ENCODE results near the gene FKBP1B.

FKBP1B gene

DNA sequence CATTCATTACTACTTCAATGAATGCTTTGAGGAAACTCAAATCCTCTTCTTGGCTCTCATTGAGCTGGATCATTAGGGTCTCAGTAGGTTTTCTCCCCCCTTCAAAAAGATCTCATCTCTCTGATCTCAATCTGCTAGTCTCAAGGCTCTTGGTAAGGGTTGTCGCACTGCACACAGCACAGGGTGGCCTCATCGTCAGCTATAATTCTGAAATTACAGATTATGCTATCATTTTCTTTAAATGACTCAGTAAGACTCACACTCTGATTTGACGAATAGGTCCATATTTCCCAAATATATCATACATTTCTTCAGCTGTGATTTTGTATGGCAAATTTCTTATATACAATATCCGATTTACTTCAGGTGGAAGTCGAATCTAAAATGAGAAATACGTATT lies 24.3 kb downstream of the FKBP1B start:
- TF ChIP-seq, protein P1, sequence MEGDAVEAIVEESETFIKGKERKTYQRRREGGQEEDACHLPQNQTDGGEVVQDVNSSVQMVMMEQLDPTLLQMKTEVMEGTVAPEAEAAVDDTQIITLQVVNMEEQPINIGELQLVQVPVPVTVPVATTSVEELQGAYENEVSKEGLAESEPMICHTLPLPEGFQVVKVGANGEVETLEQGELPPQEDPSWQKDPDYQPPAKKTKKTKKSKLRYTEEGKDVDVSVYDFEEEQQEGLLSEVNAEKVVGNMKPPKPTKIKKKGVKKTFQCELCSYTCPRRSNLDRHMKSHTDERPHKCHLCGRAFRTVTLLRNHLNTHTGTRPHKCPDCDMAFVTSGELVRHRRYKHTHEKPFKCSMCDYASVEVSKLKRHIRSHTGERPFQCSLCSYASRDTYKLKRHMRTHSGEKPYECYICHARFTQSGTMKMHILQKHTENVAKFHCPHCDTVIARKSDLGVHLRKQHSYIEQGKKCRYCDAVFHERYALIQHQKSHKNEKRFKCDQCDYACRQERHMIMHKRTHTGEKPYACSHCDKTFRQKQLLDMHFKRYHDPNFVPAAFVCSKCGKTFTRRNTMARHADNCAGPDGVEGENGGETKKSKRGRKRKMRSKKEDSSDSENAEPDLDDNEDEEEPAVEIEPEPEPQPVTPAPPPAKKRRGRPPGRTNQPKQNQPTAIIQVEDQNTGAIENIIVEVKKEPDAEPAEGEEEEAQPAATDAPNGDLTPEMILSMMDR (IDR thresholded peaks at IDR 0.05; ENCODE audit: low read depth, low read length, missing control alignments): no peak
- H3K4me3 ChIP-seq (ENCODE audit: low read depth, low read length): no peak overlapping the region
- DNase-seq (ENCODE audit: low read depth): no peak

DNA sequence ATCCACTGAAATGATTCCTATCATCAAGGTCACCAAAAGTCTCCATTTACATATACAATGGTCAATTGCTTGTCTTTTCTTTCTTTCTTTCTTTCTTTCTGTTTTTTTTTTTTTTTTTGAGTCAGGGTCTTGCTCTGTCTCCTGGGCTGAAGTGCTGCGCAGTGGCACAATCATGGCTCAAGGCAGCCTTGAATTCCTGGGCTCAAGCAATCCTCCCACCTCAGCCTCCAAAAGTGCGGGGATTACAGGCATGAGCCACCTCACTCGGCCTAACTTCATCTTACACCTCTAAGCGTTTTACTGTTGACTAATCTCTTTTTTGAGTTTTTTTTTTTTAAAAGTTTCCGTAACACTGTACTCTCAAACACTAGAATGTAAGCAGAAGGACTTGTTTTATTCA lies 25.7 kb downstream of the FKBP1B start:
- peak overlapping the region; percentile 81 for H3K4me3 ChIP-seq (ENCODE audit: low read depth, low read length)
- DNase-seq (ENCODE audit: low read depth): no peak
- TF ChIP-seq, protein P1 (IDR thresholded peaks at IDR 0.05; ENCODE audit: low read depth, low read length, missing control alignments): no peak

DNA sequence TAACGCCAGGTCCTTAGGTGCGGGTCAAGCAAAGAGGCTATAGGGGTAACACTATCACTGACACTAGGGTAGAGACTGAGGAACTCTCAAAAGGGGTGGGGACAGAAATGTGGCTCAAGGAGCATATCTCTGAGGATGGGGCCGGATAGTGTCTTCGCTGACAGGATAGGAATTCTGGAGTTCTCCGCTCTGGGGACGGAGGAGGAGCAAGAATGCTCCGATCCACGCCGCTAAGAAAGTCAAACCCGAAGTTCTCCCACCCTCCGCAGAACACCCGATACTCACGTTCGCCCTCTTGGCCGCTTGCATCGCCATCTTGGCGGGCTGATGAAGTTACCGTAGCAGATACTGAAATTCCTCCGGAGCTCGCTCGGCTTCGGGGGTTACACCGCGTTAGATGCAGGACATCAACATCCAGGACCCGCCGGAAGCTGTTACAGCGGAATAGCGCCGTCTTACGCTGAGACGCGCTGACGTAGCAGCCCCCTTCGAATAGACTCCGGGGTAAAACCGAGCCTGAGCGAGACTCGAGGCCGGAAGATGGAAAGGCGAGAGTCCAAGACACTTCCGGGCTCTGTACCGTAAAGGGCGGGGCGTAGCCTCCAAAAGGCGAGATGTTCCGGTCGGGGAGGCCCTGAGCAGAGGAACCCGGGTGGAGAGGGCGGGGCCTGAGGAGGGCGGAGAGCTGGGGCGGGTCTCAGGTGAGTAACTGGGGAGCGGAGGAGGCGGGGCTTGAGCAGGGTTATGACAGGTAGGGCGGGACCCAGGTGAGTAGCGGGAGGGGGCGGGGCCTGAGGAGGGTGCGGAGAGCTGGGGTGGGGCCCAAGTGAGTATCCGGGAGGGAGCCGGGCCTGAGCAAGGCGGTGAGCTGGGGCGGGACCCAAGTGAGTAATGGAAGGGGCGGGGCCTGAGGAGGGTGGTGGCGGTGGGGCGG lies 26.6 kb downstream of the FKBP1B start, which contains the start of gene SF3B6:
TSS of gene SF3B6 (minus strand) at position 412 of the 934 bp plus-strand sequence. CDS start at position 315, 97 bp downstream.
- TF ChIP-seq, protein P1 (IDR thresholded peaks at IDR 0.05; ENCODE audit: low read depth, low read length, missing control alignments): no peak
- H3K4me3 ChIP-seq (ENCODE audit: low read depth, low read length): peak within 1 kb of the TSS; percentile 81
- DNase-seq (ENCODE audit: low read depth): peak; percentile 99

DNA sequence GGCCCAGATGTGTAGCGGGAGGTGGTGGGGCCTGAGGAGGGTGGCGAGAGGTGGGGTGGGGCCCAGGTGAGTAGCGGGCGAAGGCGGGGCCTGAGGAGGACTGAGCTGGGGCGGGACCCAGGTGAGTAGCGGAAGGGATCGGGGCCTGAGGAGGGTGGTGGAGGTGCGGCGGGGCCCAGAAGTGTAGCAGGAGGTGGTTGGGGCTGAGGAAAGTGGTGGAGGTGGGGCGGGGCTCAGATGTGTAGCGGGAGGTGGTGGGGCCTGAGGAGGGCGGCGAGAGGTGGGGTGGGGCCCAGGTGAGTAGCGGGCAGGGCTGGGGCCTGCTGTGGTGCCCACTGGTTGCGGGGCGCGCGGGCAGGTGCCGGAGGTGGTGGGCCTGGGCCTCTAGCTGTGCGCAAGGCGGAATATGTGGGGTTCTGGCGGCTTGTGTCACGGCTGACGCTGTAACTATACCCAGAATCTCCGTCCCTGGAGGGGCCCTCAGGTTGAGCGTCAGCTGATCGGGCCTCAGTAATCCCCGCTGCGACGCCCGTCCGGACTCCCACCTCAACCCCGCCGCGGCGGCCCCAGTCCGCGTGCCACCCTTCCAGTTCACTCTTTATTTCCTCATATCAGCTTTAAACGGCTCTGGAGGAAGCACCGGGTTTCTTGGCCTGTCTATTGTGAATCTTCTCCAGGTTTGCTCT lies 27.5 kb downstream of the FKBP1B start:
- H3K4me3 ChIP-seq (ENCODE audit: low read depth, low read length): peak overlapping the region; percentile 81
- TF ChIP-seq, protein P1 (IDR thresholded peaks at IDR 0.05; ENCODE audit: low read depth, low read length, missing control alignments): no peak
- no peak for DNase-seq (ENCODE audit: low read depth)

DNA sequence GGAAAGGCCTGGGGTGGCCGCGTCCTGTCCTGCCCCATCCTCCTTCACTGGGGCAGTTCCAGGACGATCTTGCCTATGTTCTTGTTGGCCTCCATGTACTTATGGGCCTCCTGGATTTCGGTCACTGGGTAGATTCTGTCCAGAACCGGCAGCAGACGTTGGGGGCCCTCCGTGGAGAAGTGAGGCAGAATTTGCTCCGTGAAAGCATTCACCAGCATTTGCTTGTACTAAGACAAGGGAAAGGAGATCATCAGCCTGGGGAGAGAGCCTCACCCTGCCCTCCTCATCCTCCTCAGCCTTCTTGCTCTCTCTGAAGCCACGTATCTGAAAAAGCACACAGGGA lies 28.0 kb downstream of the FKBP1B start:
- no peak for DNase-seq (ENCODE audit: low read depth)
- TF ChIP-seq, protein P1 (IDR thresholded peaks at IDR 0.05; ENCODE audit: low read depth, low read length, missing control alignments): no peak
- peak overlapping the region; percentile 81 for H3K4me3 ChIP-seq (ENCODE audit: low read depth, low read length)

DNA sequence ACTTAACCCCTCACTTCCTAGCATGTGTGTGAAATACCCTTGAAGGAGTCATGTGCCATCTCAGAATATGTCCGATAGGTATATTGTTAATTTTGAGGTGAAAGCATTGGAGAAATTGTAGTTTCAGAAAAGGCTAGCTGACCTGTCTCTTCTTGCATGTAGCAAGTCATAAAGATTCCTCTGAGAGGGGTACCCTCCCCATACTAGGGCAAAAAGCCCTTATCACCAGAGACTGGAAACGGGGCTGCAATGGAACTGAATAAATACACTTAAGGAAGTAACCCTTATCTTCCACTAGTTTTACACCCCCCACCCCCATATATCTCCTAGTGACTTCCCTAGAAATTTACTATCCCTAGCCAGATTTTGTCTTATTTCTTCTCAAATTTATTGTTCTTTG lies 28.3 kb downstream of the FKBP1B start:
- H3K4me3 ChIP-seq (ENCODE audit: low read depth, low read length): peak overlapping the region; percentile 81
- TF ChIP-seq, protein P1 (IDR thresholded peaks at IDR 0.05; ENCODE audit: low read depth, low read length, missing control alignments): no peak
- DNase-seq (ENCODE audit: low read depth): no peak

All from GM12864 (cell line).